ENCODE results near the gene FGF18. TPM values are rescaled to one million over a fixed set of nuclear protein-coding genes. Genes with fewer than 3 reads are reported as not detected.
"Not testable (repeated sequence)": the region's sequence is repeated elsewhere in the genome, so short reads cannot be mapped to it uniquely, and the experiment has no call there.

Gene FGF18
- total RNA-seq, 4 donors from 2014 or later = 0.66 to 0.91 (median 0.86) TPM; not detected in 1

- Histone ChIP-seq H3K36me3 (peaks cover 28 to 90% (median 70%) of the 10 kb centered on the region in 4 donors), H3K9me3 (no peaks in the 10 kb centered on the region), H3K27ac (replicated peaks in 1 of 4) (peak overlapping the region in 1 of 4 donors; percentile 1), H3K4me1 (peaks cover 24 to 34% (median 28%) of the 10 kb centered on the region in 4 donors), H3K27me3 (no peaks in the 10 kb centered on the region), H3K4me3 (no peak overlapping the region)
- intact Hi-C loops (cut with DNase I) = no loop called here
- 93% methylated on average over 8 of the region's 8 CpGs for WGBS
- DNase-seq (ENCODE audit: extremely low spot score) = no peak
- TF ChIP-seq EP300 (IDR thresholded peaks at IDR 0.05) (no peak), POLR2AphosphoS5 (IDR thresholded peaks at IDR 0.05) (no peak), POLR2A (IDR thresholded peaks at IDR 0.05; ENCODE audit: low read depth) (no peak)
- TF ChIP-seq, protein P1, sequence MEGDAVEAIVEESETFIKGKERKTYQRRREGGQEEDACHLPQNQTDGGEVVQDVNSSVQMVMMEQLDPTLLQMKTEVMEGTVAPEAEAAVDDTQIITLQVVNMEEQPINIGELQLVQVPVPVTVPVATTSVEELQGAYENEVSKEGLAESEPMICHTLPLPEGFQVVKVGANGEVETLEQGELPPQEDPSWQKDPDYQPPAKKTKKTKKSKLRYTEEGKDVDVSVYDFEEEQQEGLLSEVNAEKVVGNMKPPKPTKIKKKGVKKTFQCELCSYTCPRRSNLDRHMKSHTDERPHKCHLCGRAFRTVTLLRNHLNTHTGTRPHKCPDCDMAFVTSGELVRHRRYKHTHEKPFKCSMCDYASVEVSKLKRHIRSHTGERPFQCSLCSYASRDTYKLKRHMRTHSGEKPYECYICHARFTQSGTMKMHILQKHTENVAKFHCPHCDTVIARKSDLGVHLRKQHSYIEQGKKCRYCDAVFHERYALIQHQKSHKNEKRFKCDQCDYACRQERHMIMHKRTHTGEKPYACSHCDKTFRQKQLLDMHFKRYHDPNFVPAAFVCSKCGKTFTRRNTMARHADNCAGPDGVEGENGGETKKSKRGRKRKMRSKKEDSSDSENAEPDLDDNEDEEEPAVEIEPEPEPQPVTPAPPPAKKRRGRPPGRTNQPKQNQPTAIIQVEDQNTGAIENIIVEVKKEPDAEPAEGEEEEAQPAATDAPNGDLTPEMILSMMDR (IDR thresholded peaks at IDR 0.05) = no peak
These were observed 10.0 kb upstream of the FGF18 start for GRCh38 chr5:171409164-171410136.

GRCh38 chr5:171410181-171410580 is 9.3 kb upstream of the FGF18 start:
- Histone ChIP-seq H3K4me1 (peaks cover 24 to 34% (median 28%) of the 10 kb centered on the region in 4 donors), H3K27me3 (no peaks in the 10 kb centered on the region), H3K9me3 (no peaks in the 10 kb centered on the region), H3K4me3 (no peak overlapping the region), H3K36me3 (peaks cover 25 to 83% (median 64%) of the 10 kb centered on the region in 4 donors), H3K27ac (replicated peaks in 1 of 4) (peak overlapping the region in 1 of 4 donors; percentile 1)
- DNase-seq (ENCODE audit: extremely low spot score) = no peak
- intact Hi-C loops (cut with DNase I) = no loop called here
- 0% methylated on average over 1 of the region's 1 CpG for WGBS
- TF ChIP-seq EP300 (IDR thresholded peaks at IDR 0.05) (no peak), POLR2A (IDR thresholded peaks at IDR 0.05; ENCODE audit: low read depth) (no peak), POLR2AphosphoS5 (IDR thresholded peaks at IDR 0.05) (no peak)
- TF ChIP-seq, protein P1 (IDR thresholded peaks at IDR 0.05) = no peak

GRCh38 chr5:171412186-171412585 is 7.3 kb upstream of the FGF18 start:
- DNase-seq (ENCODE audit: extremely low spot score) = no peak
- intact Hi-C loops (cut with DNase I) = no loop called here
- no peak overlapping the region for H3K4me3 ChIP-seq
- no peak overlapping the region for H3K27ac ChIP-seq (replicated peaks in 1 of 4)
- TF ChIP-seq EP300 (IDR thresholded peaks at IDR 0.05) (no peak), POLR2A (IDR thresholded peaks at IDR 0.05; ENCODE audit: low read depth) (no peak), POLR2AphosphoS5 (IDR thresholded peaks at IDR 0.05) (no peak)
- TF ChIP-seq, protein P1 (IDR thresholded peaks at IDR 0.05) = no peak
- peaks cover 11 to 64% (median 47%) of the 10 kb centered on the region in 4 donors for H3K36me3 ChIP-seq
- H3K9me3 ChIP-seq = no peaks in the 10 kb centered on the region
- WGBS = 92% methylated on average over 5 of the region's 5 CpGs
- H3K27me3 ChIP-seq = no peaks in the 10 kb centered on the region
- H3K4me1 ChIP-seq = peaks cover 20 to 34% (median 28%) of the 10 kb centered on the region in 4 donors

DNA sequence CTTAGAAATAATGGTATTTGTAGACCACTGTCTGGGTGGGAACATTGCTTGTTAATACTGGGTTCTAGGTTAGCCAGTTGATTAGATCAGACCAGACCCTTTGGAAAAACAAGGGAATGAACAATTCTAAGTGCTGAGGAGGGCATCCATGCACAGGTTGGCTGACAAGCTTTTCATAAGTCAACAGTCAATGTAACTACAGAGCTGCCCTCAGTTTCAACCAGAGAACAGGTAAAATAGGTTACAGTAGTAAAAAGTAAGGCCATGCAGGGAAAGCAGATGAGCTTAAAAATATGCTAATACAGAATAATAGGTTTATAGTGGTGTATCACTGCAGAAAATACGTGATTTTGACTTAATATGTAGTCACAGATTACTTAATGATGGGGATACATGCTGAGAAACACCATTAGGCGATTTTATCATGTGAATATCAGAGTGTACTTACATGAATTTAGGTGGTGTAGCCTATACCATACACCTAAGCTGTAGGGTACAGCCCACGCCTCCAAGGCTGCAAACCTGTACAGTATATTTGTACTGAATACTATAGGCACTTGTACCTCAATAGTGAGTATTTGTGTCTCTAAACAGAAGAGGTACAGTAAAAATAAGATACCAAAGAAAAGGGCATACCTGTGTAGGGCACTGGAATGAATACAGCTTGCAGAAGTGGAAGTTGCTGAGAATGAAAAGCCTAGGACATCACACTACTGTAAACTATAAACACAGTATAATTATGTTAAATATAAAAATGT is 6.1 kb upstream of the FGF18 start:
- TF ChIP-seq POLR2AphosphoS5 (IDR thresholded peaks at IDR 0.05) (no peak), POLR2A (IDR thresholded peaks at IDR 0.05; ENCODE audit: low read depth) (no peak), EP300 (IDR thresholded peaks at IDR 0.05) (no peak)
- Histone ChIP-seq H3K4me1 (peaks cover 20 to 33% (median 26%) of the 10 kb centered on the region in 4 donors), H3K9me3 (no peaks in the 10 kb centered on the region), H3K27me3 (no peaks in the 10 kb centered on the region), H3K27ac (replicated peaks in 1 of 4) (no peak overlapping the region), H3K36me3 (peaks cover 1 to 53% (median 41%) of the 10 kb centered on the region in 4 donors), H3K4me3 (no peak overlapping the region)
- intact Hi-C loops (cut with DNase I) = no loop called here
- WGBS = 89% methylated on average over 3 of the region's 3 CpGs
- no peak for DNase-seq (ENCODE audit: extremely low spot score)

DNA sequence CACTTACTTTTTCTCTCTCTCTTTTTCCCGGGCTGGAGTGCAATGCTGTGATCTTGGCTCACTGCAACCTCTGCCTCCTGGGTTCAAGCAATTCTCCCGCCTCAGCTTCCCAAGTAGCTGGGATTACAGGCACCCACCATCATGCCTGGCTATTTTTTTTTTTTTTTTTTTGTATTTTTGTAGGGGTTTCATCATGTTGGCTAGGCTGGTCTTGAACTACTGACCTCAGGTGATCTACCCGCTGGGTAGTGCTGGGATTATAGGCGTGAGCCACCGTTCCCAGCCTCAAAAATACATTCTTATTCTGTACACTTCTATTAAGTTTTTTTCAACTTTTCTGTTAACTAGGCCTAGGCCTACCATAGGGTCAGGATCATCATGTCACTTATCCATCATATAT is 5.5 kb upstream of the FGF18 start:
- H3K9me3 ChIP-seq; DNase-seq (ENCODE audit: extremely low spot score); intact Hi-C loops (cut with DNase I); H3K27ac ChIP-seq (replicated peaks in 1 of 4); H3K4me3 ChIP-seq; H3K27me3 ChIP-seq: not testable (repeated sequence)
- 93% methylated on average over 5 of the region's 5 CpGs for WGBS
- Histone ChIP-seq H3K4me1 (peaks cover 20 to 33% (median 26%) of the 10 kb centered on the region in 4 donors), H3K36me3 (peaks cover 0 to 46% (median 37%) of the 10 kb centered on the region in 4 donors)
